B cell (primary cell): Measurements from ENCODE around the gene GALNT7. TPM values are rescaled to one million over a fixed set of nuclear protein-coding genes. Genes with fewer than 3 reads are reported as not detected.

ENCODE experiments used
- ATAC-seq: fragments of 200-7000 bp; cut with Tn5 transposase; one replicate; pipeline ENCODE4 v1.10.0; 2021; ENCODE audit warnings: low read depth, mild to moderate bottlenecking, moderate number of reproducible peaks, moderate library complexity
- CTCF ChIA-PET: fragments of 350-600 bp; sonication (Branson Sonifier 250); formaldehyde crosslinking; loops from one replicate; lab custom pipeline; 2021; ENCODE audit warnings: antibody characterized with exemption, inconsistent platforms; lab: Charles Lee
- POLR2A ChIA-PET: fragments of 350-600 bp; sonication (Branson Sonifier 250); formaldehyde crosslinking; loops from one replicate; lab custom pipeline; 2021; ENCODE audit warnings: antibody characterized with exemption; lab: Charles Lee
- DNase-seq: peaks from one replicate; pipeline ENCODE4 v3.0.0; 2013
- H2AFZ ChIP-seq: 2 replicates; pipeline ENCODE4 v1.6.1; 2012; ENCODE audit warnings: mild to moderate bottlenecking, low read depth, low read length; ENCODE audit not compliant: insufficient read depth, poor library complexity, severe bottlenecking
- H3K27ac ChIP-seq, 2 donors: 1 replicate in 1 of 2; 2 replicates in 1 of 2; pipeline ENCODE4 v1.5.1; 2012 to 2013; ENCODE audit warnings: low read length in 2 of 2, mild to moderate bottlenecking in 2 of 2, moderate library complexity in 1 of 2
- H3K27me3 ChIP-seq, 4 experiments: fragments of 200-600 bp in 1 of 4; sonication (generic) in 1 of 4; replicated peaks in 1 of 4; 1 replicate in 2 of 4; 2 replicates in 2 of 4; pipeline versions ENCODE4 v1.6.1 to v1.7.0; 2013 to 2016; ENCODE audit warnings: low read length in 3 of 4, mild to moderate bottlenecking in 2 of 4, mixed read lengths in 1 of 4, moderate library complexity in 1 of 4; ENCODE audit not compliant: insufficient read depth in 4 of 4, control insufficient read depth in 3 of 4; ENCODE audit errors: control extremely low read depth in 1 of 4
- H3K36me3 ChIP-seq, 2 experiments: replicated peaks in 1 of 2; 1 replicate in 1 of 2; 2 replicates in 1 of 2; pipeline versions ENCODE4 v1.6.1 to v1.7.1; 2013; ENCODE audit warnings: low read length in 1 of 2; ENCODE audit not compliant: insufficient read depth in 2 of 2, control insufficient read depth in 1 of 2; ENCODE audit errors: control extremely low read depth in 1 of 2, extremely low read depth in 1 of 2
- H3K4me1 ChIP-seq, 2 donors: fragments of 200-600 bp in 1 of 2; sonication (generic) in 1 of 2; 1 replicate in 1 of 2; 2 replicates in 1 of 2; pipeline versions ENCODE4 v1.5.1 to v1.6.1; 2013 to 2017; ENCODE audit warnings: low read length in 2 of 2; ENCODE audit not compliant: control insufficient read depth in 2 of 2, insufficient read depth in 2 of 2
- H3K4me2 ChIP-seq: replicated peaks from 2 replicates; pipeline ENCODE3; 2012; ENCODE audit warnings: mild to moderate bottlenecking, low read depth, low read length; ENCODE audit not compliant: poor library complexity, severe bottlenecking
- H3K4me3 ChIP-seq, 5 experiments: fragments of 200-600 bp in 1 of 5; sonication (generic) in 1 of 5; 1 replicate in 3 of 5; 2 replicates in 2 of 5; pipeline versions ENCODE4 v1.5.1 to v1.7.0; 2011 to 2016; ENCODE audit warnings: low read length in 4 of 5, mild to moderate bottlenecking in 4 of 5, low read depth in 2 of 5, control low read depth in 1 of 5, moderate library complexity in 1 of 5; ENCODE audit not compliant: insufficient read depth in 1 of 5; ENCODE audit errors: control extremely low read depth in 1 of 5, extremely low read depth in 1 of 5
- H3K79me2 ChIP-seq: fragments of 200-600 bp; sonication (generic); one replicate; pipeline ENCODE4 v1.6.0; 2016; ENCODE audit warnings: low read length; ENCODE audit not compliant: control insufficient read depth, insufficient read depth
- H3K9ac ChIP-seq: fragments of 200-600 bp; sonication (generic); 2 replicates; pipeline ENCODE4 v1.6.1; 2017; ENCODE audit warnings: mild to moderate bottlenecking, low read length, moderate library complexity
- H3K9me3 ChIP-seq, 3 donors: one replicate each; pipeline versions ENCODE4 v1.6.1 to v1.7.1; 2013; ENCODE audit warnings: low read length in 2 of 3; ENCODE audit not compliant: control insufficient read depth in 2 of 3, insufficient read depth in 1 of 3; ENCODE audit errors: control extremely low read depth in 1 of 3
- H4K20me1 ChIP-seq: 2 replicates; pipeline ENCODE4 v1.6.0; 2012; ENCODE audit warnings: mild to moderate bottlenecking, low read length; ENCODE audit not compliant: insufficient read depth, control insufficient read depth, poor library complexity, severe bottlenecking
- H3K27ac Mint-ChIP-seq: one replicate; pipeline ENCODE4 v1.8.0; 2021; ENCODE audit warnings: mixed read lengths
- H3K27me3 Mint-ChIP-seq: one replicate; pipeline ENCODE4 v1.8.0; 2021; ENCODE audit warnings: mixed read lengths
- H3K4me1 Mint-ChIP-seq: one replicate; pipeline ENCODE4 v1.8.0; 2021; ENCODE audit warnings: mixed read lengths
- H3K4me3 Mint-ChIP-seq: one replicate; pipeline ENCODE4 v1.8.0; 2021; ENCODE audit warnings: mixed read lengths
- H3K9me3 Mint-ChIP-seq: one replicate; pipeline ENCODE4 v1.8.0; 2022; ENCODE audit warnings: mixed read lengths; ENCODE audit not compliant: insufficient read depth
- CTCF ChIP-seq: fragments of 200-600 bp; IDR thresholded peaks from one replicate; pipeline ENCODE4 v1.8.0; 2022; ENCODE audit warnings: antibody characterized with exemption, mild to moderate bottlenecking
- EZH2 ChIP-seq: IDR thresholded peaks from 2 replicates; pipeline ENCODE4 v1.6.1; 2012; ENCODE audit warnings: borderline replicate concordance, low read depth, mild to moderate bottlenecking, moderate library complexity, low read length; ENCODE audit not compliant: insufficient read depth, poor library complexity, severe bottlenecking
- WGBS: methylation state at CpG from one replicate; pipeline ENCODE4 v1.1.5; 2013; ENCODE audit warnings: missing lambda C conversion rate; ENCODE audit not compliant: insufficient coverage; 5-methylcytosine and 5-hydroxymethylcytosine counted together
- intact Hi-C: fragments of 100-400 bp; cut with micrococcal nuclease; formaldehyde crosslinking; loops from one replicate; pipeline ENCODE4 v1.10.0; 2022
- polyA plus RNA-seq: library from polyadenylated mRNA; depleted of rRNA; stranded (reverse); fragments of >200 nt; gene quantifications from 2 replicates; pipeline ENCODE4 v1.2.3, GENCODE V29; 2012
- total RNA-seq, 2 donors: library from RNA; stranded (reverse); fragments of 120-200 nt in 1 of 2; gene quantifications; 1 replicate in 1 of 2; 2 replicates in 1 of 2; pipeline versions ENCODE4 v1.2.3 to v1.2.4, GENCODE V29; 2013 to 2022

The GALNT7 gene
- total and polyA plus RNA-seq, 2 donors (not counting 1 experiment from before 2014, with no cell fraction given), result 5.8 to 23.7 TPM

DNA sequence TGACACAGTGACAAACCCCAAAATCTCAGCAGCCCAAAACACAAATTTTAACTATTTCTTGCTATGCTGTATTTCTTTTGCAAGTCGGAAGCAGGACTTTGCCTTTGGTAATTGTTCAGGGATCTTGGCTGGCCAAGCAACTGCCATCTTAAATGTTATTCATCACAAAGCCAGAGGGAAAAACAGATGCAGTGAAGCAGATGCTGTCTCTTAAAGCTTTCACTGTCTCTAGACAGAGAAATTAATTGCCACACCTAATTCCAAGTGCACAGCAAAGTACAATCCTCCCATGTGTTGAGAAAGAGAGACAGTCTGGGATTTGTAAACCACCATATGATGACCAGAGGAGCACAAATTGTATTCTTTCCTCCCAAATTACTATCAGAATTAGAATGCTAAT lies 30.0 kb upstream of the GALNT7 start:
- ChIA-PET POLR2A (no interaction called here), CTCF (no interaction called here)
- no peaks in the 10 kb centered on the region for H3K27me3 Mint-ChIP-seq
- Histone ChIP-seq H3K4me2 (no peak overlapping the region), H4K20me1 (no peaks in the 10 kb centered on the region), H3K27ac (no peak overlapping the region), H3K27me3 (no peaks in the 10 kb centered on the region), H3K9me3 (no peaks in the 10 kb centered on the region), H3K36me3 (no peaks in the 10 kb centered on the region), H3K79me2 (no peaks in the 10 kb centered on the region), H3K4me3 (no peak overlapping the region), H3K4me1 (no peaks in the 10 kb centered on the region), H3K9ac (no peak overlapping the region), H2AFZ (no peak overlapping the region)
- intact Hi-C loops, result no loop called here
- no peaks in the 10 kb centered on the region for H3K4me1 Mint-ChIP-seq
- no peak for DNase-seq
- no peaks in the 10 kb centered on the region for H3K9me3 Mint-ChIP-seq
- no peak overlapping the region for H3K4me3 Mint-ChIP-seq
- WGBS, result no CpG with 5 or more reads among the region's 1 CpG
- no peak for ATAC-seq
- TF ChIP-seq CTCF (no peak), EZH2 (no peak)
- no peak overlapping the region for H3K27ac Mint-ChIP-seq

DNA sequence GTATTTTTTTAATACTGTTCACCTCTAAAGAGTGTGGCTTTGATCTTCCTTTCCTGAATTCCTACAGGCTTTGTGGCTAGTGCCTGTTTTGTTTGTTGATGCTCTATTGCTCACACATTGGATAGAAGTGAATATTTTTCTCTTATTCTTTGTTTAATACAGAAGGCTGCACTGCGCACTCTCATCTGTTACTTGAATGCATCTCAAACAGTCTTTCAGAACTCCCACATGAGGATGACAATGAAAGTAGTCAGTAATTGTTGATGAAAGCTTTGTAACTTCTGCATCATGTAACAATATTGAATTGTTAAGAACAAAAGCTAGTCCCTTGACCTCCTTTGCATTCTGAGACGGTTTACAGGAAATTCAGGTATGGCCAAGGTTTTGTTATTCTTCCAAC lies 29.1 kb upstream of the GALNT7 start:
- no peak for ATAC-seq
- Histone ChIP-seq H3K9ac (no peak overlapping the region), H3K9me3 (no peaks in the 10 kb centered on the region), H3K27ac (no peak overlapping the region), H3K79me2 (no peaks in the 10 kb centered on the region), H2AFZ (no peak overlapping the region), H3K4me1 (no peaks in the 10 kb centered on the region), H3K27me3 (no peaks in the 10 kb centered on the region), H3K4me3 (no peak overlapping the region), H3K4me2 (no peak overlapping the region), H3K36me3 (no peaks in the 10 kb centered on the region), H4K20me1 (no peaks in the 10 kb centered on the region)
- Mint-ChIP-seq H3K4me1 (no peaks in the 10 kb centered on the region), H3K9me3 (no peaks in the 10 kb centered on the region), H3K4me3 (no peak overlapping the region), H3K27me3 (no peaks in the 10 kb centered on the region), H3K27ac (no peak overlapping the region)
- no peak for TF ChIP-seq CTCF
- POLR2A ChIA-PET, result no interaction called here
- no peak for DNase-seq
- CTCF ChIA-PET, result no interaction called here
- intact Hi-C loops, result no loop called here
- WGBS, result no CpG with 5 or more reads among the region's 2 CpGs
